H9 (cell line): ENCODE results near the gene PLD1. TPM values are rescaled to one million over a fixed set of nuclear protein-coding genes. Genes with fewer than 3 reads are reported as not detected.

ENCODE experiments used
- DNase-seq: peaks from one replicate; pipeline ENCODE4 v3.0.0-alpha.2; 2017
- H2AFZ ChIP-seq: one replicate; pipeline ENCODE4 v1.6.1; 2013; ENCODE audit warnings: mild to moderate bottlenecking, low read length, control low read depth, moderate library complexity
- H2AK5ac ChIP-seq: 2 replicates; pipeline ENCODE4 v1.6.1; 2013; ENCODE audit warnings: low read length, control low read depth, mixed read lengths; ENCODE audit not compliant: insufficient read length
- H2BK120ac ChIP-seq: one replicate; pipeline ENCODE4 v1.6.1; 2013; ENCODE audit warnings: low read depth, mild to moderate bottlenecking, low read length, control low read depth, inconsistent platforms; ENCODE audit not compliant: poor library complexity, severe bottlenecking
- H2BK12ac ChIP-seq: 2 replicates; pipeline ENCODE4 v1.6.1; 2013; ENCODE audit warnings: low read length, control low read depth, mixed read lengths, low read depth; ENCODE audit not compliant: insufficient read length
- H2BK15ac ChIP-seq: 2 replicates; pipeline ENCODE4 v1.6.1; 2013; ENCODE audit warnings: low read depth, low read length, control low read depth
- H2BK20ac ChIP-seq: one replicate; pipeline ENCODE4 v1.6.1; 2013; ENCODE audit warnings: low read depth, mild to moderate bottlenecking, low read length, control low read depth, inconsistent platforms; ENCODE audit not compliant: poor library complexity, severe bottlenecking
- H2BK5ac ChIP-seq: 2 replicates; pipeline ENCODE4 v1.6.1; 2013; ENCODE audit warnings: low read length, control low read depth, mixed read lengths; ENCODE audit not compliant: insufficient read length
- H3K14ac ChIP-seq: 2 replicates; pipeline ENCODE4 v1.6.1; 2013; ENCODE audit warnings: low read length, control low read depth; ENCODE audit not compliant: insufficient read depth
- H3K18ac ChIP-seq: 2 replicates; pipeline ENCODE4 v1.6.1; 2013; ENCODE audit warnings: low read depth, mild to moderate bottlenecking, mixed read lengths, low read length, control low read depth; ENCODE audit not compliant: insufficient read length
- H3K23ac ChIP-seq: 2 replicates; pipeline ENCODE4 v1.6.1; 2013; ENCODE audit warnings: low read length, control low read depth, mixed read lengths, low read depth; ENCODE audit not compliant: insufficient read length
- H3K23me2 ChIP-seq: 2 replicates; pipeline ENCODE4 v1.6.1; 2013; ENCODE audit warnings: low read depth, mild to moderate bottlenecking, mixed read lengths, low read length, control low read depth; ENCODE audit not compliant: insufficient read length, poor library complexity, severe bottlenecking
- H3K27ac ChIP-seq: 2 replicates; pipeline ENCODE4 v1.5.1; 2013; ENCODE audit warnings: low read length, control low read depth, mixed read lengths, low read depth; ENCODE audit not compliant: insufficient read length
- H3K27me3 ChIP-seq: 2 replicates; pipeline ENCODE4 v1.6.1; 2013; ENCODE audit warnings: low read length, control low read depth, inconsistent platforms; ENCODE audit not compliant: insufficient read depth
- H3K4ac ChIP-seq: 2 replicates; pipeline ENCODE4 v1.6.1; 2013; ENCODE audit warnings: low read depth, mild to moderate bottlenecking, control low read depth, inconsistent platforms, low read length, moderate library complexity
- H3K4me1 ChIP-seq: 2 replicates; pipeline ENCODE4 v1.6.1; 2013; ENCODE audit warnings: low read length, control low read depth, inconsistent platforms; ENCODE audit not compliant: insufficient read depth
- H3K4me2 ChIP-seq: 2 replicates; pipeline ENCODE4 v1.6.1; 2013; ENCODE audit warnings: low read length, control low read depth, mixed read lengths; ENCODE audit not compliant: insufficient read length, insufficient read depth
- H3K56ac ChIP-seq: 2 replicates; pipeline ENCODE4 v1.6.1; 2013; ENCODE audit warnings: low read depth, mild to moderate bottlenecking, mixed read lengths, low read length, control low read depth; ENCODE audit not compliant: insufficient read length
- H3K79me1 ChIP-seq: 2 replicates; pipeline ENCODE4 v1.6.1; 2013; ENCODE audit warnings: low read depth, mild to moderate bottlenecking, moderate library complexity, low read length, control low read depth, inconsistent platforms; ENCODE audit not compliant: insufficient read depth, poor library complexity, severe bottlenecking
- H3K79me2 ChIP-seq: 2 replicates; pipeline ENCODE4 v1.6.1; 2013; ENCODE audit warnings: low read length, control low read depth, inconsistent platforms; ENCODE audit not compliant: insufficient read depth
- H3K9ac ChIP-seq: 2 replicates; pipeline ENCODE4 v1.6.1; 2013; ENCODE audit warnings: low read length, control low read depth, mixed read lengths; ENCODE audit not compliant: insufficient read length; ENCODE audit errors: extremely low read depth
- H3K9me3 ChIP-seq: one replicate; pipeline ENCODE4 v1.6.1; 2013; ENCODE audit warnings: low read depth, low read length, inconsistent platforms; ENCODE audit not compliant: control insufficient read depth
- H3T11ph ChIP-seq: one replicate; pipeline ENCODE4 v1.6.1; 2013; ENCODE audit warnings: mild to moderate bottlenecking, low read length, control low read depth, inconsistent platforms
- H4K20me1 ChIP-seq: one replicate; pipeline ENCODE4 v1.6.1; 2013; ENCODE audit not compliant: control insufficient read depth, insufficient read length, insufficient read depth
- H4K5ac ChIP-seq: 2 replicates; pipeline ENCODE4 v1.6.1; 2013; ENCODE audit warnings: low read depth, mild to moderate bottlenecking, mixed read lengths, low read length, control low read depth; ENCODE audit not compliant: insufficient read length
- H4K8ac ChIP-seq: replicated peaks from 2 replicates; pipeline ENCODE4 v1.6.1; 2013; ENCODE audit warnings: low read length, control low read depth, mixed read lengths, low read depth; ENCODE audit not compliant: insufficient read length
- H4K91ac ChIP-seq: 2 replicates; pipeline ENCODE4 v1.6.1; 2013; ENCODE audit warnings: low read depth, mild to moderate bottlenecking, moderate library complexity, mixed read lengths, low read length, control low read depth; ENCODE audit not compliant: insufficient read length
- H3K27ac Mint-ChIP-seq, 3 experiments: 2 replicates in 2 of 3; 3 replicates in 1 of 3; pipeline ENCODE4 v1.8.0; 2020 to 2021; ENCODE audit warnings: mixed read lengths in 3 of 3, mild to moderate bottlenecking in 1 of 3, moderate library complexity in 1 of 3
- H3K27me3 Mint-ChIP-seq: 2 replicates; pipeline ENCODE4 v1.8.0; 2021; ENCODE audit warnings: low read depth, mild to moderate bottlenecking, moderate library complexity, mixed read lengths
- H3K36me3 Mint-ChIP-seq, 3 experiments: 2 replicates in 2 of 3; 3 replicates in 1 of 3; pipeline ENCODE4 v1.8.0; 2020 to 2021; ENCODE audit warnings: low read depth in 3 of 3, mixed read lengths in 3 of 3; ENCODE audit not compliant: insufficient read depth in 1 of 3
- H3K4me1 Mint-ChIP-seq, 2 experiments: 2 replicates each; pipeline ENCODE4 v1.8.0; 2020; ENCODE audit warnings: mixed read lengths in 2 of 2
- H3K4me3 Mint-ChIP-seq, 2 experiments: 2 replicates in 1 of 2; 3 replicates in 1 of 2; pipeline ENCODE4 v1.8.0; 2020 to 2021; ENCODE audit warnings: mild to moderate bottlenecking in 2 of 2, mixed read lengths in 2 of 2, moderate library complexity in 1 of 2
- H3K9me3 Mint-ChIP-seq, 2 experiments: 2 replicates in 1 of 2; 3 replicates in 1 of 2; pipeline ENCODE4 v1.8.0; 2020; ENCODE audit warnings: mild to moderate bottlenecking in 2 of 2, mixed read lengths in 2 of 2, moderate library complexity in 1 of 2
- CTCF ChIP-seq: fragments of 200-600 bp; sonication (generic); conservative IDR thresholded peaks from 3 replicates; pipeline ENCODE4 v1.8.0; 2021; ENCODE audit warnings: antibody characterized with exemption, mild to moderate bottlenecking
- WGBS: extraction: QIAGEN DNeasy Blood & Tissue Kit; methylation state at CpG from one replicate; pipeline ENCODE4 v1.1.7; 2013; ENCODE audit warnings: missing lambda C conversion rate, low lambda C conversion rate, mixed read lengths; ENCODE audit not compliant: insufficient read length; ENCODE audit errors: extremely low coverage; 5-methylcytosine and 5-hydroxymethylcytosine counted together
- total RNA-seq: library from RNA; stranded (reverse); gene quantifications from 2 replicates; pipeline ENCODE4 v1.2.1, GENCODE V29; 2021

Gene PLD1
- total RNA-seq, 1 experiment from 2014 or later, result 1.8 TPM

GRCh38 chr3:171700653-171701052 is 109.6 kb downstream of the PLD1 start:
- Mint-ChIP-seq H3K36me3 (peaks cover 2 to 4% (median 3%) of the 10 kb centered on the region in 3 experiments; a peak in 4 of 7 replicates), H3K4me1 (peaks cover 5 to 8% of the 10 kb centered on the region in 2 experiments; a peak in 3 of 4 replicates)
- no peak for TF ChIP-seq CTCF

More at GRCh38 chr3:171700653-171701052, 109.6 kb downstream of the PLD1 start:
- Histone ChIP-seq H3K9me3 (no peaks in the 10 kb centered on the region), H2BK120ac (no peak overlapping the region), H3K79me1 (no peaks in the 10 kb centered on the region), H3K23ac (no peak overlapping the region), H3K4ac (no peak overlapping the region), H3K18ac (no peak overlapping the region), H2AK5ac (no peak overlapping the region), H4K5ac (no peak overlapping the region), H3K9ac (no peak overlapping the region), H3K23me2 (no peaks in the 10 kb centered on the region), H4K20me1 (no peaks in the 10 kb centered on the region), H3K4me1 (no peaks in the 10 kb centered on the region), H3K14ac (no peak overlapping the region), H3K27me3 (no peaks in the 10 kb centered on the region), H2BK15ac (no peak overlapping the region), H2BK12ac (no peak overlapping the region), H4K91ac (no peak overlapping the region), H3K4me2 (no peak overlapping the region), H2BK20ac (no peak overlapping the region), H2AFZ (no peak overlapping the region), H4K8ac (no peak overlapping the region), H3K27ac (no peak overlapping the region), H3T11ph (no peak overlapping the region), H3K79me2 (no peaks in the 10 kb centered on the region), H2BK5ac (no peak overlapping the region), H3K56ac (no peak overlapping the region)
- no peak overlapping the region for H3K27ac Mint-ChIP-seq
- no peaks in the 10 kb centered on the region for H3K27me3 Mint-ChIP-seq
- DNase-seq, result no peak
- no CpG with 5 or more reads among the region's 1 CpG for WGBS
- H3K9me3 Mint-ChIP-seq, result peaks cover 6 to 10% of the 10 kb centered on the region in 2 experiments; a peak in 4 of 5 replicates
- no peak overlapping the region for H3K4me3 Mint-ChIP-seq
